ENCODE measurements around the gene ZNF432. TPM values are rescaled to one million over a fixed set of nuclear protein-coding genes. Genes with fewer than 3 reads are reported as not detected.

Gene ZNF432
- polyA plus RNA-seq, 12 donors: 8.4 to 18.4 (median 10.7) TPM; not detected in 1

GRCh38 chr19:52020506-52020905 is 28.1 kb downstream of the ZNF432 start:
- DNase-seq: no peak

- DNase-seq: no peak
Observed at GRCh38 chr19:52010674-52011073, 38.0 kb downstream of the ZNF432 start.

GRCh38 chr19:52007806-52008557 is 40.7 kb downstream of the ZNF432 start, which contains the start of gene ZNF615:
TSS of gene ZNF615 (minus strand) at chr19:52008211. CDS start at chr19:52003711, 4,500 bp downstream.
- peak; percentile 96 for DNase-seq

GRCh38 chr19:52007451-52007805 is 41.2 kb downstream of the ZNF432 start:
- DNase-seq: peak; percentile 19

- DNase-seq: no peak
Observed at GRCh38 chr19:51994048-51994644, 54.5 kb downstream of the ZNF432 start.

- DNase-seq: no peak
Observed at GRCh38 chr19:51993422-51993821, 55.2 kb downstream of the ZNF432 start.

GRCh38 chr19:51986309-51987291 is 62.0 kb downstream of the ZNF432 start, which contains the start of gene ZNF350:
TSS of gene ZNF350 (minus strand) at chr19:51986840. CDS start at chr19:51974360, 12,480 bp downstream.
- peak; percentile 95 for DNase-seq

- DNase-seq: no peak
Observed at GRCh38 chr19:51983361-51983760, 65.3 kb downstream of the ZNF432 start.

Other genes with a start within 250 kb of the ZNF432 start
- 10 to 100 TPM in 11 of 12 donors, not detected in 1; 13.5 to 33.5 (median 15.7) TPM for gene ZNF577, start 160.9 kb downstream of the ZNF432 start, polyA plus RNA-seq (ENCODE audit: insufficient read length in 12 of 12)
- 10 to 100 TPM in 10 of 12 donors, 1 to 10 TPM in 1, not detected in 1; 9.4 to 18.7 (median 12.6) TPM for gene ZNF649, start 143.8 kb downstream of the ZNF432 start, polyA plus RNA-seq (ENCODE audit: insufficient read length in 12 of 12)
- gene ZNF613, start 121.4 kb downstream of the ZNF432 start, polyA plus RNA-seq (ENCODE audit: insufficient read length in 12 of 12): 10 to 100 TPM in 1 of 12 donors, 1 to 10 TPM in 10, not detected in 1; 5.1 to 12.3 (median 6.7) TPM
- gene ZNF350, start 62.0 kb downstream of the ZNF432 start, polyA plus RNA-seq (ENCODE audit: insufficient read length in 12 of 12): 10 to 100 TPM in 2 of 12 donors, 1 to 10 TPM in 9, not detected in 1; 4.5 to 12.6 (median 8.1) TPM
- gene ZNF615, start 40.6 kb downstream of the ZNF432 start, polyA plus RNA-seq (ENCODE audit: insufficient read length in 12 of 12): 10 to 100 TPM in 9 of 12 donors, 1 to 10 TPM in 2, not detected in 1; 8.0 to 13.8 (median 11.3) TPM
- 10 to 100 TPM in 7 of 12 donors, 1 to 10 TPM in 4, not detected in 1; 8.2 to 11.5 (median 10.3) TPM for gene ZNF614, start 20.5 kb downstream of the ZNF432 start, polyA plus RNA-seq (ENCODE audit: insufficient read length in 12 of 12)
- 10 to 100 TPM in 9 of 12 donors, 1 to 10 TPM in 2, not detected in 1; 8.1 to 26.7 (median 13.4) TPM for gene ZNF841, start 46.9 kb upstream of the ZNF432 start, polyA plus RNA-seq (ENCODE audit: insufficient read length in 12 of 12)
- 10 to 100 TPM in 9 of 12 donors, 1 to 10 TPM in 2, not detected in 1; 7.3 to 14.9 (median 10.5) TPM for gene ZNF616, start 91.1 kb upstream of the ZNF432 start, polyA plus RNA-seq (ENCODE audit: insufficient read length in 12 of 12)
- gene ZNF836, start 122.8 kb upstream of the ZNF432 start, polyA plus RNA-seq (ENCODE audit: insufficient read length in 12 of 12): 10 to 100 TPM in 5 of 12 donors, 1 to 10 TPM in 6, not detected in 1; 6.7 to 13.8 (median 8.7) TPM
- gene PPP2R1A, start 141.2 kb upstream of the ZNF432 start, polyA plus RNA-seq (ENCODE audit: insufficient read length in 12 of 12): 100 to 1,000 TPM in 11 of 12 donors, not detected in 1; 204 to 328 (median 279) TPM
- gene ZNF766, start 220.7 kb upstream of the ZNF432 start, polyA plus RNA-seq (ENCODE audit: insufficient read length in 12 of 12): 10 to 100 TPM in 11 of 12 donors, not detected in 1; 11.6 to 20.0 (median 13.7) TPM
- gene ZNF480, start 248.3 kb upstream of the ZNF432 start, polyA plus RNA-seq (ENCODE audit: insufficient read length in 12 of 12): 10 to 100 TPM in 6 of 12 donors, 1 to 10 TPM in 5, not detected in 1; 9.1 to 15.8 (median 10.1) TPM

Data from muscle of arm (tissue), 12 donors.